NT2/D1 (cell line): ENCODE measurements around the gene DOCK8.

Source experiments
- SUZ12 ChIP-seq: IDR thresholded peaks from 2 replicates; pipeline ENCODE4 v1.6.1; 2011; ENCODE audit not compliant: insufficient read length, insufficient read depth; ENCODE audit errors: extremely low read depth
- ZNF274 ChIP-seq: IDR thresholded peaks from 2 replicates; pipeline ENCODE4 v1.6.1; 2011; ENCODE audit warnings: mild to moderate bottlenecking, low read depth, low read length

GRCh38 chr9:253539-253938 is 38.9 kb downstream of the DOCK8 start:
- TF ChIP-seq SUZ12 (no peak), ZNF274 (no peak)
